Globus pallidus (tissue), 1 donor: ENCODE data around the gene LTF.

ENCODE experiments used
- DNase-seq: peaks from one replicate; pipeline ENCODE4 v3.0.0-alpha.2; 2015; ENCODE audit warnings: low spot score

Gene LTF

DNA sequence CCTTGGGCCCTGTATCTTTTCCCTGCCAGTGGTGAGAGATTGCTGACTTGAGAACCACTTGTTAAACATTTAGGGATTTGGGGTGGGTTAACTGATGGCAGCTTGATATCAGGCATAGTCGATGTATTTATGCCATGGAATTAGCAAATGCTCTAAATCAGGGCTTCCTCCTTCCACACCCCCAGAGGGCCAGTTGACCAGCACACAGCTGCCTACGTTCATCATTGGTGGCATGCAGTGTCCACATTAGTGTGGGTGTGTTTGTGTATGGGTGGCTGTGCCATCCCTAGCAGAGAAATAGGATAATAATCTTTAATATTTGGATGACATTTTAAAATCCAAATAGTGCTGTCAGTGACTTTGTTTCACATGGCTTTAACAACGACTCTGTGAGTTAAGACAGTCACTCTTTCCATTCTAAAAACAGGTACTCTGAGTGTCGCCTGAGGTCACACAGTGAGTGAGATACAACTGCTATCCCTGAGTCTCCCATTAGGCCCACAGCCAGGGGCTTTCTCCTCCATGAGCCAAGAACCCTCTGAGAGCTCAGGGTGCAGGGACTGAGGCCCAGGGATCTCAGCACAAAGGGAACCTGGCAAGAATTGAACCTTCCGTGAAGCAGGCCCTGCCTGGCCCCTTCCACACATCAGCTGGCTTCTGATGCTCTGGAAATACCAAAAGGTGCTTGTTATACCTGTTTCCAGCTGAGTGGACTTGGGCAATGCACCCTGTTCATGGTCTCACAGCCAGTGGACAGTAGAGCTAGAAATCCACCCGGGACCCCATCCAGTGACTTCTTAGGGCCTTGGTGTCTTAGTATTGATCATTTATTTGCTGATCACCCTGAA, 4.3 kb upstream of the LTF start:
- DNase-seq, result no peak

- no peak for DNase-seq
Observed at GRCh38 chr3:46467562-46467961, 2.9 kb upstream of the LTF start.

DNA sequence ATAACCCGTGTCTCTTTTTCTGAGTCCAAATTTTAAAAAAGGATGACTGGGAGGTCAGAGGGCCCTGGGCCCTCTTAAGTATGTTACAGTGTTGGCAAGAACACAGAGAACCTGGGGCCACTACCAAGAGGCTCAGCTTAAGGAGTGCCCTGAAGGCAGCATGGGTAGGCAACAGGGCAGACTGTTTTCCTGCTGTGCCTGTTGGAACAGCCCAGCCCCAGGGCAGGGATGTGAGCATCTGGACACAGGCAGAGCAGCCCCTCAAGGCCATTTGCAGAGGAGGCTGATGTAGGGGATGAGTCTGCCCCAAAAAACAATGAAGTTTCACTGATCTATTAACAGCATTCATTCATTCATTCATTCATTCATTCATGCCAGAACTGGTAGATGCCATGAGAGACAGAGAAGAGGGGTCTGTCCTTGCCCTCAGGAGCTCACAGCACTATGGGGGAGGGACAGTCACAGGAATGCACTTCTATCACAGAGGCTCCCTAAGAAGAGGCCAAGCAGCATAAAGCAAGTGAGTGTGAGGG, 2.2 kb upstream of the LTF start:
- no peak for DNase-seq

GRCh38 chr3:46466273-46466672, 1.6 kb upstream of the LTF start:
- no peak for DNase-seq

DNA sequence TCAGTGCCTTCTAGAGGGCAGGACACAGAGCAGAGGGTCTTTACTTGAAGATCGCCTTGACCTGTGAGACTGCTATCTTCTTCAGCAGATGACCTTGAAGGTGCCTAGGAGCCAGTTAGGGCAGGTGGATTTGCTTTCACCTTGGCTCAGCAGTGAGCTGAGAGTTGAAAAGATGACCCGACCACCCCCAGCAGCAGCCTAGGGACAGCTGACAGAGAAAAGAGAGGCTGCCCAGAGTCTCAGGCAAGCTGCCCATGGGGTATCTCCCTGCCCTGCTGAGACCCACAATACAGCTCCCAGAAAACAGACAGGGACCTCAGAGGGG, 453 bp upstream of the LTF start:
- DNase-seq, result no peak

DNA sequence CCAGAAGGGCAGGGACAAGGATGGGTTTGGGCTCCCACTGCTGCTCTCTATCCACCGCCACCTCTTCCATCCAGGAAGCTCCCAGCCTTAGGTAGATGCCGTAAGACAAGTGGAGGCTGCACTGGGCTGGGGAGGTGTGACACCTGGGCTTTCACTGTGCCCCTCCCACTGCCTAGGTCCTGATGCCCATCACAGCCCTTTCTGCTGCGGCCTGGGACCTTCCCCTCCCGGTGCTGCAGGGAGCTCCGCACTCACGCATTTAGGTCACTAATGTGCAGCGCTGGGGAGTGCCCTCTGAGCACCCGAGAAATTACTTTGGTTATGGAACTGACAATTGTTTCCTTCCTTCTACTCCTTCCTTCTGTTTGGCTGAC, 850 bp downstream of the LTF start:
- no peak for DNase-seq

DNA sequence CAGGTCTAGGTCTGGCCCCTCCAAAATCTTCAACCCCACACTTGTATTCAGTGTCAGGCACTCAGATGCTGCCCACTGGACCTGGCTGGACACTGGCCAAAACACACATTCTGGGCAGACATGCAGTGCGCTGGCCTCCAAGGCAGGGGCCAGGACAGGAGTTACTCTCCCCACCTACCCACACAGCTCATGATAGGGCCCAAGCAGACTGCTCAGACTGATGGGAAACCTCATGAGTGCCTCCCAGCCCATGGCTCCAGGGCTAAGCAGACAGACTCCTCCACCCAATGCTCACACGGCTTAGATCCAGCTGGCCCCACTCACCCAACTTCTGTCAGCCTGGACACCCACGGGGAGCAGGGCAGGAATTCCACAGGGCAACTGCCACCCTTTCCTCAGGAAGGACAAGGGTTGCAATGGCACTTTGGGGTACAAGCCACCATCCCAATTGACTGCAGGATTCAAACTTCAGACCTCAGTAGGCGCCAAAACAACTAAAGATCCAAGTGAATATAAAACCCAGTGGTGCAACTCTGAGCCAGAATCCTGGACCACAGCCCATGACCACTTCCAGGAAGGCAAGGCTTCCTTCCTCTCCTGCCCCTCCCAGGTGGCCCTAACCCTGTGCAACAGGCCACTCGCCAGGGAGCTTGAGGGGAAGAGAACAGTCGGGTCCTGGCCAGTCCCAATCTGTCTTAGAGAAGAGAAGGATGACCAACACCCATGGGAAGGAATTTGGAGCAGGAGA, 1.4 kb downstream of the LTF start:
- no peak for DNase-seq

DNA sequence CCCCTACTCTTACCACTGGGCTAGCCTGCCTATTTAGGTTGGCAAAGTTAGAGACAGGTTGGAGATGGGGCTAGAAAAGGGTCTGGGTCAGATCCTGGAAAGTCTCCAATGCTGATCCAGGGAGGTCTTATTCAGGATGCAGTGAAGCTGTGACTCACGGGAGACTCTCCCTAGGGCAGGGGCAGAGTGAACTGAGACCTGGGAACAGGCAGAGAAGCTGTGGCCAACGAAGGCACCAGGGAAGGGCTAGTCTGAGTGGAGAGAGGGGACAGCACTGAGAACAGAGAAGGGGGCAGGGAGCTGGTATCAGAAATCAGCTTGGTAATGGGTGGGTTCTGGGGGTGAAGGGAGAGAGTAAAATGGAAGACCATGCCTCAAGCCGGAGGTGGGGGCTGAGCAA, 2.2 kb downstream of the LTF start:
- no peak for DNase-seq

DNA sequence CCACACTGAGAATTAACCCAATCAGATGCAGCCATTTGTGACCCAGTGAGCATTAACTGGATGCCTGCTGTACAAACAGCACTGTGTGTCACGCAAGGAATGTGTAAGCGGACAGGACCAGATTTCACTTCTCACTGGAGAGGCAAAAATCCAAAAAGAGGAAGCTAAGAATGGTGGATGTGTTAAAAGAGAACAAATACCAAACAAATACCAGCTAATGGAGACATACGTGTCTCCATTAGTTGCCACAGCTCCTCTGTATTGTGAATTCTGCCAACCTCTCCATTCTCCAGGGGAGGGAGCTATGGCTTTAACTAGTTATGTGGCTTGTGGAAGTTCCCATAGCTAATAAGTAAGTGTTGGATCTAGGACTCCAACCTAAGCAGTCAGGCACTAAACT, 2.6 kb downstream of the LTF start:
- no peak for DNase-seq

- DNase-seq, result no peak
Observed at GRCh38 chr3:46460051-46460450, 4.7 kb downstream of the LTF start.

- DNase-seq, result no peak
Observed at GRCh38 chr3:46456118-46456517, 8.6 kb downstream of the LTF start.

DNA sequence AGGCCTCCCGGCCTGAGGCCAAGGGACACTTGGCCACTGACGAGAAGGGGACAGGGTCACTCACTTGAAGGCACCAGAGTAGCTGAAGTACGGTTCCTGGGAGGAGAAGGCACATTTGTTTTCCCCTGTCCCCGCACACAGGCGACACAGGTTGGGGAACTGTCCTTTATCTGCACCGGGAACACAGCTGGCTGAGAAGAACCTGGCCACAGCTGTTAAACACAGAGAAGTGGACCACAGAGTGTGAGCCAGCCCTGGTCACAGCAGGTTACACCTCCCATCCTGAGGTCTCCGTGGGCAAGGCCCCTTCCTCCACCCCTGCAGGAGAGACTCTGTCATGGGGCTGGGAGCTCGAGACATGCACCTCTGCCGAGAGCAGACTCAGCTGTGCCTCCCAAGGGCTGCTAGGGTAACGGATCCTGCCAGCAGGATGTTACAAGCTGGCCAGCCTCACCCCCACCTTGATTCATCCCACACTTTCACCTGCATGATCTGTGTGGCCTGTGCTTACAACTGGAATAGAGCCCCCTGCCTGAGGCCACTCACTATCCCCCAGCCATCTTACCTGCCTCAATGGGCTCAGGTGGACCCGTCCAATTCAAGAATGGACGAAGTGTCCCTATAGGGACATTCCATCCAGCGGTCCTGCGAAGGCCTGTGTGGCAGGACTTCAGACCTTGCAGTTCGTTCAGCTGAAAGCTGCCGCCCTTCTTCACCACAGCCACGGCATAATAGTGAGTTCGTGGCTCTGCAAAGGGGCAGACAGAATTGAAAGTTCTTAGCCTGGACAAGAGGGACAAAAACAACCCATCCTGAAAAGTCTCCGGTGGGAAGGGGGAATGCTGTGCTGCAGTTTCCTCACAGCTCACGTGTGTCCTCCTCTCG, 9.2 kb downstream of the LTF start:
- no peak for DNase-seq

DNA sequence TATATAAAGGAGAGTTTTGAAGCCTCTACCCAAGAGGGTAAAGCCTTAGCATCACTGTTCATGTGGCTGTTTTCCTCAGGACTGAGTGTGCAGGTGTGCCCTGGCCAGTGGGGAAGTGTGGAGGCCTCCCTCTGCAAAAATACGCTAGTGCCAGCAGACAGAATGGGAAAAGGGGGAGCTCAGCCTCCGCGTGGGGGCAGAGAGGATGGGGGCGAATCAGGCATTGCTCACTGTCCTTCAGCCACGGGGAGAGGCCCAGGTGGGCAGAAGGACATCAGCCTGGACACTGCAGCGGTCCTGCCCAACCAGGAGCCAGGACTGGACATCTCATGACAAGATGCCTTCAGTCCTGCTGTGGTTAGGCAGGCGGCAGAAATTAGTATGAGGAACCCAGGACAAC, 10.1 kb downstream of the LTF start:
- no peak for DNase-seq

DNA sequence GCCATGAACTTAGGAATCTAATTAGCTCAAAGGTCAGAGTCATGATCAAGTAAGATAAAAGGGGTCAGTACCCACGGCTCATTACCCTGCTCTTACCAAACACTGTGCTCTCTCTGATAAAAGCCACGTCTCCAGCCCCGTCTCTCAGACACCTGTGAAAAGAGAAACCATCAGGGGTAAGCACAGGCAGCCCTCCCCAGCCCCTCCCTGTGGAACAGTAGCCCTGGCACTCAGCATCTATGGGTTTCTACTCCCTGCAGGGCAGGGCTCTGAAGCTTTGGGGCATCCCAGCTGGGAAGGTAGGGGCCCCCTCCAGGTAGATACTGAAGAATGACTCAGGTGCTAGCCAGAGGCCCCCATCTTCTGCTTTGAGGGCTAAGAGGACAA, 10.5 kb downstream of the LTF start:
- DNase-seq, result no peak

DNA sequence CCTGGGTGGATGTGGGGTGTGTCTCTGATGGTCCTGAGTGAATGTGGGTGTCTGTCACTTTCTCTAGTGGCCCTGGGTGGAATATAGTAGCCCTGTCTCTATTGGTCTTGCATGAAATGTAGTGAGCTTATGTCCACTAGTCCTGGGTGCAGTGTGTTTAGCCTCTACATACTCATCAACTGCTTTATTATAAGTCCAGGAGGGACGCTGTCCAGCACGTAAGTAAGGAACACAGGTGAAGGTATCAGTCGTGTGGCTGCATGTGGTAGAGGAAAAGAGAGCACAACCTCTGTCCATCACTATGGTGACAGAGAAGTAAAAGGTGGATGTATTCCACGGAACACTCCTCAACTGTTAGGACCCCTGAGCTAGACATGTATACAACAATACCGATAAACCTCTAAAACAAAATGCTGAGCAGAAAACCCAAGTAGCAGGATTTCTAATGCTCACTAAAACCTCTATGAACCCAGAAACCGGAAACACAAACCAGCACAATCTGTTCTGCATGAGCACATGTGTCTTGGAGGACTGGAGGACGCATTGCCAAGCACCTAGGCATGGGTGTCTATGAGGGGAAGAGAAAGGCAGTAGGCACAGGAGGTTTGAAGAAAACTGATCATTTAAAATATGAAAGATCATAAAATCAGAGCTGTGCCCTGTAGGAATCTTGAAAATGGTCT, 11.0 kb downstream of the LTF start:
- DNase-seq, result no peak

GRCh38 chr3:46449755-46450552, 14.8 kb downstream of the LTF start:
- DNase-seq, result no peak

GRCh38 chr3:46448721-46449120, 16.0 kb downstream of the LTF start:
- no peak for DNase-seq

GRCh38 chr3:46447228-46447985, 17.3 kb downstream of the LTF start:
- peak; percentile 7 for DNase-seq

GRCh38 chr3:46442576-46443530, 21.9 kb downstream of the LTF start:
- no peak for DNase-seq
